HG03565 (cell line): ENCODE data around the gene MAP2K2.
A peak's percentile ranks its signal among the peaks of the same experiment; 100 is the strongest.
"Not testable (repeated sequence)": the region's sequence is repeated elsewhere in the genome, so short reads cannot be mapped to it uniquely, and the experiment has no call there.

Source experiments
- ATAC-seq: cut with Tn5 transposase; IDR thresholded peaks from one replicate; pipeline ENCODE4 v1.9.1; 2021; ENCODE audit warnings: mild to moderate bottlenecking, moderate library complexity; ENCODE audit not compliant: unreplicated experiment

Gene MAP2K2

GRCh38 chr19:4134351-4134750 lies 10.4 kb upstream of the MAP2K2 start:
- no peak for ATAC-seq

GRCh38 chr19:4130744-4131438 lies 7.0 kb upstream of the MAP2K2 start:
- ATAC-seq, result no peak

GRCh38 chr19:4129050-4129449 lies 5.1 kb upstream of the MAP2K2 start:
- not testable (repeated sequence) for ATAC-seq

GRCh38 chr19:4127322-4127721 lies 3.4 kb upstream of the MAP2K2 start:
- ATAC-seq, result not testable (repeated sequence)

- no peak for ATAC-seq
Observed at GRCh38 chr19:4124638-4125037, 716 bp upstream of the MAP2K2 start.

- ATAC-seq, result no peak
Observed at GRCh38 chr19:4122480-4122879, 1.4 kb downstream of the MAP2K2 start.

- ATAC-seq, result no peak
Observed at GRCh38 chr19:4121815-4122214, 2.1 kb downstream of the MAP2K2 start.

GRCh38 chr19:4121273-4121612 lies 2.7 kb downstream of the MAP2K2 start:
- no peak for ATAC-seq

GRCh38 chr19:4120559-4121272 lies 3.2 kb downstream of the MAP2K2 start:
- ATAC-seq, result no peak

GRCh38 chr19:4119763-4120162 lies 4.2 kb downstream of the MAP2K2 start:
- ATAC-seq, result no peak

GRCh38 chr19:4115818-4116385 lies 8.0 kb downstream of the MAP2K2 start:
- no peak for ATAC-seq

GRCh38 chr19:4115050-4115817 lies 8.7 kb downstream of the MAP2K2 start:
- peak; percentile 55 for ATAC-seq

GRCh38 chr19:4114181-4114580 lies 9.7 kb downstream of the MAP2K2 start:
- no peak for ATAC-seq

- no peak for ATAC-seq
Observed at GRCh38 chr19:4113398-4114088, 10.4 kb downstream of the MAP2K2 start.

GRCh38 chr19:4112367-4112766 lies 11.6 kb downstream of the MAP2K2 start:
- no peak for ATAC-seq

- no peak for ATAC-seq
Observed at GRCh38 chr19:4109626-4109945, 14.3 kb downstream of the MAP2K2 start.

GRCh38 chr19:4108767-4109625 lies 14.9 kb downstream of the MAP2K2 start:
- ATAC-seq, result no peak

GRCh38 chr19:4103080-4103433 lies 20.9 kb downstream of the MAP2K2 start:
- ATAC-seq, result no peak

- no peak for ATAC-seq
Observed at GRCh38 chr19:4102339-4103079, 21.4 kb downstream of the MAP2K2 start.

- ATAC-seq, result no peak
Observed at GRCh38 chr19:4101496-4101770, 22.5 kb downstream of the MAP2K2 start.
